Fibroblast of skin of left biceps (primary cell): ENCODE measurements around the gene ABCA4.
"Not testable (repeated sequence)": the region's sequence is repeated elsewhere in the genome, so short reads cannot be mapped to it uniquely, and the experiment has no call there.

Experiments used
- DNase-seq, 2 experiments: peaks; one replicate each; pipeline ENCODE4 v3.0.0-alpha.2; 2013; ENCODE audit warnings: low read depth in 2 of 2

ABCA4 gene

GRCh38 chr1:94120991-94121390 is at the start of gene ABCA4:
TSS of gene ABCA4 (minus strand) at chr1:94121148. CDS start at chr1:94121045, 103 bp downstream.
- DNase-seq = no peak

- no peak for DNase-seq
Measured at GRCh38 chr1:94169126-94169525, 48.2 kb upstream of the ABCA4 start.

- no peak for DNase-seq
Measured at GRCh38 chr1:94165843-94166242, 44.9 kb upstream of the ABCA4 start.

GRCh38 chr1:94164885-94165284 is 43.9 kb upstream of the ABCA4 start:
- DNase-seq = not testable (repeated sequence)

GRCh38 chr1:94164121-94164520 is 43.2 kb upstream of the ABCA4 start:
- not testable (repeated sequence) for DNase-seq

GRCh38 chr1:94163249-94163648 is 42.3 kb upstream of the ABCA4 start:
- not testable (repeated sequence) for DNase-seq

- DNase-seq = peak; percentile 31 to 35
Measured at GRCh38 chr1:94160811-94161210, 39.9 kb upstream of the ABCA4 start.

- DNase-seq = no peak
Measured at GRCh38 chr1:94156096-94156625, 35.2 kb upstream of the ABCA4 start.

- DNase-seq = no peak
Measured at GRCh38 chr1:94154989-94155388, 34.0 kb upstream of the ABCA4 start.

GRCh38 chr1:94153133-94153532 is 32.2 kb upstream of the ABCA4 start:
- no peak for DNase-seq

- not testable (repeated sequence) for DNase-seq
Measured at GRCh38 chr1:94149166-94149565, 28.2 kb upstream of the ABCA4 start.

- DNase-seq = no peak
Measured at GRCh38 chr1:94146273-94146672, 25.3 kb upstream of the ABCA4 start.

GRCh38 chr1:94144836-94145235 is 23.9 kb upstream of the ABCA4 start:
- no peak for DNase-seq

GRCh38 chr1:94143809-94144176 is 22.8 kb upstream of the ABCA4 start:
- DNase-seq = no peak

- DNase-seq = no peak
Measured at GRCh38 chr1:94143173-94143808, 22.3 kb upstream of the ABCA4 start.

GRCh38 chr1:94142583-94142982 is 21.6 kb upstream of the ABCA4 start:
- no peak for DNase-seq

GRCh38 chr1:94142022-94142421 is 21.1 kb upstream of the ABCA4 start:
- DNase-seq = peak; percentile 39 to 41

GRCh38 chr1:94132111-94132510 is 11.2 kb upstream of the ABCA4 start:
- DNase-seq = no peak

GRCh38 chr1:94130851-94131595 is 10.1 kb upstream of the ABCA4 start:
- no peak for DNase-seq

GRCh38 chr1:94126651-94127050 is 5.7 kb upstream of the ABCA4 start:
- no peak for DNase-seq

GRCh38 chr1:94125551-94126514 is 4.9 kb upstream of the ABCA4 start:
- DNase-seq = no peak

GRCh38 chr1:94124538-94124937 is 3.6 kb upstream of the ABCA4 start:
- DNase-seq = no peak
